HUES48 (cell line): Measurements from ENCODE around the gene TCF12.

Experiments used
- H3K27ac ChIP-seq: one replicate; pipeline ENCODE4 v1.7.0; 2013; ENCODE audit warnings: low read depth, low read length, inconsistent platforms
- H3K27me3 ChIP-seq: 2 replicates; pipeline ENCODE4 v1.6.1; 2013; ENCODE audit warnings: mild to moderate bottlenecking, low read length; ENCODE audit not compliant: control insufficient read depth, insufficient read depth
- H3K36me3 ChIP-seq: 2 replicates; pipeline ENCODE4 v1.6.1; 2013; ENCODE audit warnings: low read length; ENCODE audit not compliant: control insufficient read depth, insufficient read depth
- H3K4me1 ChIP-seq: 2 replicates; pipeline ENCODE4 v1.6.1; 2013; ENCODE audit warnings: mild to moderate bottlenecking, low read length; ENCODE audit not compliant: control insufficient read depth, insufficient read depth
- H3K4me3 ChIP-seq: 2 replicates; pipeline ENCODE4 v1.5.1; 2013; ENCODE audit warnings: mild to moderate bottlenecking, low read depth, low read length
- H3K9ac ChIP-seq: 2 replicates; pipeline ENCODE4 v1.6.1; 2013; ENCODE audit warnings: mild to moderate bottlenecking, low read depth, low read length, moderate library complexity
- H3K9me3 ChIP-seq: 2 replicates; pipeline ENCODE4 v1.6.1; 2013; ENCODE audit warnings: low read length; ENCODE audit not compliant: control insufficient read depth, insufficient read depth

TCF12 gene

GRCh38 chr15:57335293-57335715 is 416.9 kb downstream of the TCF12 start:
- H3K36me3 ChIP-seq = no peaks in the 10 kb centered on the region
- no peak overlapping the region for H3K27ac ChIP-seq
- no peaks in the 10 kb centered on the region for H3K9me3 ChIP-seq
- H3K4me1 ChIP-seq = no peaks in the 10 kb centered on the region
- H3K4me3 ChIP-seq = no peak overlapping the region
- no peak overlapping the region for H3K9ac ChIP-seq
- no peaks in the 10 kb centered on the region for H3K27me3 ChIP-seq

GRCh38 chr15:57335719-57336118 is 417.3 kb downstream of the TCF12 start:
- H3K27ac ChIP-seq = no peak overlapping the region
- no peak overlapping the region for H3K9ac ChIP-seq

GRCh38 chr15:57337868-57338411 is 419.5 kb downstream of the TCF12 start:
- H3K9ac ChIP-seq = no peak overlapping the region
- 0 out of 2 replicates have a peak, but pooled peaks cover 3% of the 10 kb centered on the region for H3K4me1 ChIP-seq
- no peaks in the 10 kb centered on the region for H3K27me3 ChIP-seq
- no peak overlapping the region for H3K27ac ChIP-seq
- H3K4me3 ChIP-seq = no peak overlapping the region
- no peaks in the 10 kb centered on the region for H3K36me3 ChIP-seq
- H3K9me3 ChIP-seq = no peaks in the 10 kb centered on the region

More at GRCh38 chr15:57335719-57336118, 417.3 kb downstream of the TCF12 start:
- Histone ChIP-seq H3K9me3 (no peaks in the 10 kb centered on the region), H3K27me3 (no peaks in the 10 kb centered on the region), H3K4me1 (no peaks in the 10 kb centered on the region), H3K4me3 (no peak overlapping the region), H3K36me3 (no peaks in the 10 kb centered on the region)

GRCh38 chr15:57339321-57339720 is 420.9 kb downstream of the TCF12 start:
- H3K27ac ChIP-seq = no peak overlapping the region
- no peaks in the 10 kb centered on the region for H3K36me3 ChIP-seq
- no peaks in the 10 kb centered on the region for H3K9me3 ChIP-seq
- no peak overlapping the region for H3K9ac ChIP-seq
- H3K4me1 ChIP-seq = 0 out of 2 replicates have a peak, but pooled peaks cover 3% of the 10 kb centered on the region
- H3K27me3 ChIP-seq = no peaks in the 10 kb centered on the region
- no peak overlapping the region for H3K4me3 ChIP-seq
